ENCODE measurements around the gene LBH.

GRCh38 chr2:30209227-30209626 lies 22.1 kb upstream of the LBH start:
- no peak for TF ChIP-seq CTCF (IDR thresholded peaks at IDR 0.05; ENCODE audit: poor library complexity)
- TF ChIP-seq EZH2 (IDR thresholded peaks at IDR 0.05; ENCODE audit: borderline replicate concordance) = no peak
